K562 (cell line): Measurements from ENCODE around the gene KCNG1. TPM values are rescaled to one million over a fixed set of nuclear protein-coding genes. Genes with fewer than 3 reads are reported as not detected.

Experiments used
- ATAC-seq: fragments of 200-7000 bp; cut with Tn5 transposase; 3 replicates; pipeline ENCODE4 v1.9.1; 2020; ENCODE audit warnings: moderate library complexity
- BruUV-seq: library from RNA; stranded (reverse); fragments of 400-500 nt; replicated peaks from 2 replicates; lab custom pipeline; 2021; lab: Mats Ljungman, UMichigan
- CTCF ChIA-PET: fragments of 300-600 bp; formaldehyde crosslinking; extraction: SDS; loops from one replicate; lab custom pipeline; 2021; ENCODE audit warnings: low intra/inter-chr PET ratio; lab: Yijun Ruan, JAX
- POLR2A ChIA-PET: fragments of 300-600, 350-650 bp; sonication (Branson Sonifier 250); formaldehyde crosslinking; extraction: SDS; loops from one replicate; lab custom pipeline; 2021; ENCODE audit warnings: antibody characterized with exemption, inconsistent platforms; lab: Yijun Ruan, JAX
- DNase-seq, 4 experiments: peaks; one replicate each; pipeline versions ENCODE4 v3.0.0 to v3.0.0-alpha.2; 2011 to 2018; ENCODE audit warnings: low spot score in 3 of 4, mixed read lengths in 3 of 4; ENCODE audit errors: extremely low read depth in 1 of 4
- FAIRE-seq: peaks from 2 replicates; lab custom pipeline; 2011; peaks lifted over from hg19 to GRCh38; lab: Jason Lieb, UNC
- H2AFZ ChIP-seq: 2 replicates; pipeline ENCODE4 v1.6.0; 2011; ENCODE audit warnings: low read depth, low read length, control low read depth, inconsistent platforms
- H3K27ac ChIP-seq: fragments of 200-600 bp; 3 replicates; pipeline ENCODE4 v1.8.0; 2011; ENCODE audit warnings: low read depth, mild to moderate bottlenecking, control low read depth, inconsistent platforms, low read length, moderate library complexity, mixed read lengths; ENCODE audit errors: extremely low read depth
- H3K27me3 ChIP-seq, 2 experiments: fragments of 300-600 bp in 1 of 2; 2 replicates in 1 of 2; 3 replicates in 1 of 2; pipeline versions ENCODE4 v1.6.0 to v1.8.0; 2011; ENCODE audit warnings: inconsistent platforms in 2 of 2, low read length in 2 of 2, mild to moderate bottlenecking in 1 of 2, mixed read lengths in 1 of 2, moderate library complexity in 1 of 2; ENCODE audit not compliant: control insufficient read depth in 2 of 2, insufficient read depth in 2 of 2
- H3K36me3 ChIP-seq: fragments of 300-600 bp; 3 replicates; pipeline ENCODE4 v1.8.0; 2011; ENCODE audit warnings: mild to moderate bottlenecking, low read length, inconsistent platforms; ENCODE audit not compliant: control insufficient read depth, insufficient read depth
- H3K4me1 ChIP-seq, 2 experiments: fragments of 200-600 bp in 1 of 2; replicated peaks in 1 of 2; 2 replicates in 1 of 2; 3 replicates in 1 of 2; pipeline versions ENCODE4 v1.5.1 to v1.8.0; 2011; ENCODE audit warnings: inconsistent platforms in 2 of 2, low read length in 2 of 2, mild to moderate bottlenecking in 1 of 2, mixed read lengths in 1 of 2, moderate library complexity in 1 of 2; ENCODE audit not compliant: control insufficient read depth in 2 of 2, insufficient read depth in 2 of 2
- H3K4me2 ChIP-seq: 2 replicates; pipeline ENCODE4 v1.6.1; 2011; ENCODE audit warnings: low read length, control low read depth, inconsistent platforms, mixed read lengths; ENCODE audit not compliant: insufficient read depth
- H3K4me3 ChIP-seq: fragments of 200-600 bp; sonication (generic), shearing (Covaris generic); 2 replicates; pipeline ENCODE4 v1.5.1; 2016; ENCODE audit warnings: control low read depth, inconsistent platforms
- H3K79me2 ChIP-seq: fragments of 200-600 bp; 3 replicates; pipeline ENCODE4 v1.8.0; 2011; ENCODE audit warnings: low read length, inconsistent platforms; ENCODE audit not compliant: control insufficient read depth, insufficient read depth
- H3K9ac ChIP-seq, 2 experiments: 2 replicates each; pipeline versions ENCODE4 v1.6.0 to v1.6.1; 2011; ENCODE audit warnings: low read depth in 2 of 2, low read length in 2 of 2, control low read depth in 1 of 2, inconsistent platforms in 1 of 2, mild to moderate bottlenecking in 1 of 2, mixed read lengths in 1 of 2; ENCODE audit not compliant: insufficient read depth in 1 of 2
- H3K9me1 ChIP-seq: one replicate; pipeline ENCODE4 v1.6.0; 2011; ENCODE audit warnings: inconsistent platforms, mild to moderate bottlenecking, low read length, moderate library complexity; ENCODE audit not compliant: control insufficient read depth, insufficient read depth
- H3K9me3 ChIP-seq: replicated peaks from 2 replicates; pipeline ENCODE4 v1.5.1; 2011; ENCODE audit warnings: low read depth, low read length, inconsistent platforms; ENCODE audit not compliant: control insufficient read depth, insufficient read depth
- H4K20me1 ChIP-seq: replicated peaks from 2 replicates; pipeline ENCODE4 v1.6.1; 2011; ENCODE audit warnings: low read length, inconsistent platforms, mixed read lengths; ENCODE audit not compliant: control insufficient read depth, insufficient read depth
- BACH1 ChIP-seq: fragments of 200-800 bp; sonication (Bioruptor generic); IDR thresholded peaks from 2 replicates; pipeline ENCODE4 v1.6.1; 2016; ENCODE audit warnings: missing genetic modification characterization, missing compliant biosample characterization
- NR4A1 ChIP-seq, 2 experiments: fragments of 250-450 bp in 1 of 2; fragments of 450-650 bp in 1 of 2; sonication (Bioruptor Pico) in 1 of 2; IDR thresholded peaks; 2 replicates each; pipeline versions ENCODE4 v1.4.0 to v1.6.1; 2016 to 2020; ENCODE audit warnings: mild to moderate bottlenecking in 2 of 2, missing compliant biosample characterization in 1 of 2, missing genetic modification characterization in 1 of 2, moderate library complexity in 1 of 2
- ZNF584 ChIP-seq: fragments of 200-800 bp; sonication (Bioruptor generic); IDR thresholded peaks from 2 replicates; pipeline ENCODE4 v1.6.1; 2016; ENCODE audit warnings: low read depth, mild to moderate bottlenecking, missing genetic modification characterization, missing compliant biosample characterization
- WGBS: fragments of 100-300 bp; shearing (Covaris generic); methylation state at CpG from one replicate; pipeline ENCODE4 v1.1.6; 2016; ENCODE audit warnings: low coverage, mixed read lengths; ENCODE audit not compliant: insufficient coverage; ENCODE audit errors: missing lambda C conversion rate; 5-methylcytosine and 5-hydroxymethylcytosine counted together
- in situ Hi-C: fragments of 300-500 bp; cut with MboI; formaldehyde crosslinking; loops from 4 replicates; pipeline ENCODE4 v1.15.0; 2018; ENCODE audit warnings: inconsistent platforms, mixed read lengths
- intact Hi-C: fragments of 100-400 bp; cut with micrococcal nuclease; formaldehyde crosslinking; loops from 2 replicates; pipeline ENCODE4 v1.14.2; 2022
- polyA plus RNA-seq, 8 experiments: library from polyadenylated mRNA; depleted of rRNA in 4 of 8; stranded (reverse) in 5 of 8; unstranded in 3 of 8; fragments of >200 nt; fragmentation: Nextera tagmentation in 2 of 8; fragmentation: Illumina TruSeq in 1 of 8; extraction: Ambion mirVana in 2 of 8; extraction: Trizol in 1 of 8; gene quantifications; 2 replicates each; pipeline versions ENCODE4 v1.2.1 to v1.2.3, GENCODE V29; 2011 to 2014; ENCODE audit warnings: inconsistent platforms in 1 of 8, missing spikeins in 1 of 8
- total RNA-seq, 7 experiments: library from RNA; depleted of rRNA in 6 of 7; stranded (reverse); fragments of >200 nt in 6 of 7; fragmentation: Illumina TruSeq in 2 of 7; extraction: Trizol in 2 of 7; gene quantifications; 2 replicates each; pipeline versions ENCODE4 v1.2.1 to v1.2.3, GENCODE V29; 2011 to 2021; ENCODE audit warnings: low replicate concordance in 1 of 7
- TF ChIP-seq, protein P1 (sequence below), 2 experiments: fragments of 450-650 bp in 1 of 2; IDR thresholded peaks; 2 replicates each; pipeline ENCODE4 v1.6.1; 2011 to 2017; ENCODE audit warnings: low read depth in 2 of 2, antibody characterized with exemption in 1 of 2, borderline replicate concordance in 1 of 2, low read length in 1 of 2, mild to moderate bottlenecking in 1 of 2, mixed read lengths in 1 of 2; ENCODE audit not compliant: control insufficient read depth in 1 of 2
- TF ChIP-seq, protein P2 (sequence below): fragments of 250-450 bp; sonication (Bioruptor Pico); IDR thresholded peaks from 2 replicates; pipeline ENCODE4 v1.4.0; 2020
- TF ChIP-seq, protein P3 (sequence below), 2 experiments: fragments of 200-800 bp in 1 of 2; sonication (Bioruptor generic) in 1 of 2; sonication (generic) in 1 of 2; formaldehyde crosslinking in 1 of 2; IDR thresholded peaks in 1 of 2; conservative IDR thresholded peaks in 1 of 2; 2 replicates each; pipeline versions ENCODE4 v1.5.0 to v1.6.1; 2016 to 2020; ENCODE audit warnings: missing compliant biosample characterization in 1 of 2, missing genetic modification characterization in 1 of 2, missing genetic modification reagents in 1 of 2

Gene KCNG1
- total and polyA plus RNA-seq, 9 of the 15 experiments (the other 6 are each of a cell fraction or from before 2014, with no cell fraction given): 0.06 to 1.5 (median 0.22) TPM; not detected in 2

DNA sequence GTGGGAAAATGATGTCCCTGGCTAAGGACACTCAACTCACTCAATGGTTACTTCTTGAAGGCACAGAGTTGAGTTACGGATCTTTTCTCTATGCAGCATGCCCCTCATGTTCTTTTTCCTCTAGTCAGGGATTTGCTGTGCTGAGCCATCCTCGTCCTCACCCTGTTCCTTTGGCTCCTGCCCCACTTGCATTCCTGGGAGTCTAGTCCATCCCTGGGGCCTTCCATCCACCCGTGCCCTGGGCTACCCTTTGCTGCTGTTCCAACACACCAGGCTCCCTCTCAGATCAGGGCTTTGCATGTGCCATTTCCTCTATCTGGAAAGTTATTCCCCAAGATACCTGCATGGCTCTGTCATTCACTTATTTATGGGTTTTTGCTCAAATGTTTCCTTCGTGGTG, 13.3 kb upstream of the KCNG1 start:
- ChIA-PET POLR2A (interaction anchor here (0.6 kb wide), 1 partner anchor 14 kb away, joined by 3 read pairs; no protein-coding TSS in a partner anchor), CTCF (no interaction called here)
- Histone ChIP-seq H3K9ac (no peak overlapping the region), H2AFZ (no peak overlapping the region), H3K4me2 (no peak overlapping the region), H3K36me3 (no peaks in the 10 kb centered on the region), H3K27ac (no peak overlapping the region), H3K9me1 (no peaks in the 10 kb centered on the region), H4K20me1 (no peaks in the 10 kb centered on the region)
- BruUV-seq: no TSS peak
- 0 out of 2 replicates have a peak, but pooled peaks have one; percentile 8 for TF ChIP-seq ZNF584
- TF ChIP-seq, protein P1, sequence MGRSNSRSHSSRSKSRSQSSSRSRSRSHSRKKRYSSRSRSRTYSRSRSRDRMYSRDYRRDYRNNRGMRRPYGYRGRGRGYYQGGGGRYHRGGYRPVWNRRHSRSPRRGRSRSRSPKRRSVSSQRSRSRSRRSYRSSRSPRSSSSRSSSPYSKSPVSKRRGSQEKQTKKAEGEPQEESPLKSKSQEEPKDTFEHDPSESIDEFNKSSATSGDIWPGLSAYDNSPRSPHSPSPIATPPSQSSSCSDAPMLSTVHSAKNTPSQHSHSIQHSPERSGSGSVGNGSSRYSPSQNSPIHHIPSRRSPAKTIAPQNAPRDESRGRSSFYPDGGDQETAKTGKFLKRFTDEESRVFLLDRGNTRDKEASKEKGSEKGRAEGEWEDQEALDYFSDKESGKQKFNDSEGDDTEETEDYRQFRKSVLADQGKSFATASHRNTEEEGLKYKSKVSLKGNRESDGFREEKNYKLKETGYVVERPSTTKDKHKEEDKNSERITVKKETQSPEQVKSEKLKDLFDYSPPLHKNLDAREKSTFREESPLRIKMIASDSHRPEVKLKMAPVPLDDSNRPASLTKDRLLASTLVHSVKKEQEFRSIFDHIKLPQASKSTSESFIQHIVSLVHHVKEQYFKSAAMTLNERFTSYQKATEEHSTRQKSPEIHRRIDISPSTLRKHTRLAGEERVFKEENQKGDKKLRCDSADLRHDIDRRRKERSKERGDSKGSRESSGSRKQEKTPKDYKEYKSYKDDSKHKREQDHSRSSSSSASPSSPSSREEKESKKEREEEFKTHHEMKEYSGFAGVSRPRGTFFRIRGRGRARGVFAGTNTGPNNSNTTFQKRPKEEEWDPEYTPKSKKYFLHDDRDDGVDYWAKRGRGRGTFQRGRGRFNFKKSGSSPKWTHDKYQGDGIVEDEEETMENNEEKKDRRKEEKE (IDR thresholded peaks at IDR 0.05; ENCODE audit: borderline replicate concordance in 1 of 2, control insufficient read depth in 1 of 2, low read depth in 2 of 2, low read length in 1 of 2): no peak
- TF ChIP-seq, protein P2, sequence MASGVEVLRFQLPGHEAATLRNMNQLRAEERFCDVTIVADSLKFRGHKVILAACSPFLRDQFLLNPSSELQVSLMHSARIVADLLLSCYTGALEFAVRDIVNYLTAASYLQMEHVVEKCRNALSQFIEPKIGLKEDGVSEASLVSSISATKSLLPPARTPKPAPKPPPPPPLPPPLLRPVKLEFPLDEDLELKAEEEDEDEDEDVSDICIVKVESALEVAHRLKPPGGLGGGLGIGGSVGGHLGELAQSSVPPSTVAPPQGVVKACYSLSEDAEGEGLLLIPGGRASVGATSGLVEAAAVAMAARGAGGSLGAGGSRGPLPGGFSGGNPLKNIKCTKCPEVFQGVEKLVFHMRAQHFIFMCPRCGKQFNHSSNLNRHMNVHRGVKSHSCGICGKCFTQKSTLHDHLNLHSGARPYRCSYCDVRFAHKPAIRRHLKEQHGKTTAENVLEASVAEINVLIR: no peak
- TF ChIP-seq BACH1 (tag): 0 out of 2 replicates have a peak, but pooled peaks have one; percentile 4
- TF ChIP-seq, protein P3, sequence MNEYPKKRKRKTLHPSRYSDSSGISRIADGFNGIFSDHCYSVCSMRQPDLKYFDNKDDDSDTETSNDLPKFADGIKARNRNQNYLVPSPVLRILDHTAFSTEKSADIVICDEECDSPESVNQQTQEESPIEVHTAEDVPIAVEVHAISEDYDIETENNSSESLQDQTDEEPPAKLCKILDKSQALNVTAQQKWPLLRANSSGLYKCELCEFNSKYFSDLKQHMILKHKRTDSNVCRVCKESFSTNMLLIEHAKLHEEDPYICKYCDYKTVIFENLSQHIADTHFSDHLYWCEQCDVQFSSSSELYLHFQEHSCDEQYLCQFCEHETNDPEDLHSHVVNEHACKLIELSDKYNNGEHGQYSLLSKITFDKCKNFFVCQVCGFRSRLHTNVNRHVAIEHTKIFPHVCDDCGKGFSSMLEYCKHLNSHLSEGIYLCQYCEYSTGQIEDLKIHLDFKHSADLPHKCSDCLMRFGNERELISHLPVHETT (CRISPR knock-in tag; conservative IDR thresholded peaks at IDR 0.05 in 1 of 2, IDR thresholded peaks at IDR 0.05 in 1 of 2): no peak
- TF ChIP-seq NR4A1 (CRISPR knock-in tag; IDR thresholded peaks at IDR 0.05): no peak
- 0 out of 2 replicates have a peak, but pooled peaks have one; percentile 10 for TF ChIP-seq NR4A1 (tag; IDR thresholded peaks at IDR 0.05)
- TF ChIP-seq, all 486 proteins: peak for 3
- ATAC-seq (no peak), FAIRE-seq (no peak), DNase-seq (no peak)
- H3K4me1 ChIP-seq: peaks cover 0 to 22% of the 10 kb centered on the region in 2 experiments; a peak in 3 of 5 replicates
- intact Hi-C loops: no loop called here
- no peak overlapping the region for H3K4me3 ChIP-seq
- peaks cover 2 to 26% of the 10 kb centered on the region in 2 experiments; a peak in 4 of 5 replicates for H3K27me3 ChIP-seq
- no peaks in the 10 kb centered on the region for H3K9me3 ChIP-seq
- in situ Hi-C loops: no loop called here
- no peaks in the 10 kb centered on the region for H3K79me2 ChIP-seq
- WGBS: 39% methylated on average over 4 of the region's 4 CpGs
